Stimulated activated CD8-positive, alpha-beta memory T cell treated with anti-CD3 and anti-CD28 coated beads, Interleukin-2, amount 100 ng/mL, for 1 hour (primary cell): ENCODE data around the gene TAPBPL.
"Not testable (repeated sequence)": the region's sequence is repeated elsewhere in the genome, so short reads cannot be mapped to it uniquely, and the experiment has no call there.

Experiments used
- DNase-seq, 2 donors: peaks; one replicate each; pipeline ENCODE4 v3.0.0-alpha.2; 2020; ENCODE audit warnings: low read depth in 2 of 2

TAPBPL gene

GRCh38 chr12:6451348-6452244, at the start of gene TAPBPL:
TSS of gene TAPBPL (plus strand) at chr12:6452042. CDS start at chr12:6452249, 207 bp downstream.
- peak in 1 of 2 donors; percentile 58 for DNase-seq

- no peak for DNase-seq
Measured at GRCh38 chr12:6404390-6404789, 47.5 kb upstream of the TAPBPL start.

GRCh38 chr12:6405963-6406362, 45.9 kb upstream of the TAPBPL start:
- no peak for DNase-seq

- DNase-seq, result no peak
Measured at GRCh38 chr12:6407236-6407954, 44.4 kb upstream of the TAPBPL start.

GRCh38 chr12:6416596-6416995, 35.2 kb upstream of the TAPBPL start:
- no peak for DNase-seq

- no peak for DNase-seq
Measured at GRCh38 chr12:6418796-6419195, 33.0 kb upstream of the TAPBPL start.

GRCh38 chr12:6420364-6420763, 31.5 kb upstream of the TAPBPL start:
- DNase-seq, result no peak

- peak; percentile 41 to 62 for DNase-seq
Measured at GRCh38 chr12:6423267-6424007, 28.4 kb upstream of the TAPBPL start.

- DNase-seq, result no peak
Measured at GRCh38 chr12:6424008-6424347, 27.9 kb upstream of the TAPBPL start.

- no peak for DNase-seq
Measured at GRCh38 chr12:6424866-6425265, 27.0 kb upstream of the TAPBPL start.

- no peak for DNase-seq
Measured at GRCh38 chr12:6425590-6426531, 26.0 kb upstream of the TAPBPL start.

- DNase-seq, result peak; percentile 70 to 71
Measured at GRCh38 chr12:6426882-6427671, 24.8 kb upstream of the TAPBPL start.

- not testable (repeated sequence) for DNase-seq
Measured at GRCh38 chr12:6427796-6428195, 24.0 kb upstream of the TAPBPL start.

GRCh38 chr12:6428326-6428725, 23.5 kb upstream of the TAPBPL start:
- no peak for DNase-seq

- DNase-seq, result no peak
Measured at GRCh38 chr12:6430124-6430989, 21.5 kb upstream of the TAPBPL start.

GRCh38 chr12:6432991-6433390, 18.9 kb upstream of the TAPBPL start:
- no peak for DNase-seq

GRCh38 chr12:6434205-6435140, 17.4 kb upstream of the TAPBPL start:
- DNase-seq, result no peak
